HCT116 (cell line): ENCODE results near the gene SCP2. TPM values are rescaled to one million over a fixed set of nuclear protein-coding genes. Genes with fewer than 3 reads are reported as not detected.

ENCODE experiments used
- ATAC-seq: fragments of 200-7000 bp; cut with Tn5 transposase; 2 replicates; pipeline ENCODE4 v1.9.1; 2020; ENCODE audit warnings: mild to moderate bottlenecking, moderate library complexity
- BruUV-seq: library from RNA; stranded (reverse); fragments of 400-500 nt; replicated peaks from 2 replicates; lab custom pipeline; 2021; lab: Mats Ljungman, UMichigan
- CTCF ChIA-PET: fragments of 300-600 bp; sonication (Branson Sonifier 250); formaldehyde crosslinking; loops from one replicate; lab custom pipeline; 2021; ENCODE audit warnings: antibody characterized with exemption; lab: Charles Lee
- POLR2A ChIA-PET: fragments of 300-600, 350-600 bp; sonication (Branson Sonifier 250); formaldehyde crosslinking; loops from one replicate; lab custom pipeline; 2021; ENCODE audit warnings: antibody characterized with exemption; lab: Charles Lee
- RAD21 ChIA-PET, 2 experiments: fragments of 300-600 bp; sonication (Branson Sonifier 250); formaldehyde crosslinking; loops; one replicate each; lab custom pipeline; 2023; ENCODE audit warnings: low total read pairs in 2 of 2; ENCODE audit not compliant: uncharacterized antibody in 2 of 2, unreplicated experiment in 2 of 2, low non-redundant PET in 1 of 2; lab: Charles Lee
- DNase-seq: peaks from one replicate; pipeline ENCODE4 v3.0.0-alpha.2; 2010; ENCODE audit warnings: low read depth, low spot score
- H2AFZ ChIP-seq: fragments of 200-600 bp; shearing (Covaris generic), sonication (generic); 2 replicates; pipeline ENCODE4 v1.6.1; 2017; ENCODE audit warnings: low read depth, mixed run types, mixed read lengths, antibody characterized with exemption, low read length; ENCODE audit not compliant: poor library complexity, severe bottlenecking
- H3K27ac ChIP-seq: 2 replicates; pipeline ENCODE4 v1.5.1; 2012; ENCODE audit warnings: low read depth, low read length
- H3K27me3 ChIP-seq: fragments of 200-600 bp; sonication (generic); 2 replicates; pipeline ENCODE4 v1.6.1; 2016; ENCODE audit warnings: mixed run types, low read length, mixed read lengths; ENCODE audit not compliant: insufficient read depth
- H3K36me3 ChIP-seq, 2 experiments: fragments of 200-500 bp in 1 of 2; fragments of 200-600 bp in 1 of 2; sonication (Bioruptor generic) in 1 of 2; sonication (generic) in 1 of 2; 2 replicates each; pipeline versions ENCODE4 v1.5.1 to v1.6.1; 2014 to 2016; ENCODE audit warnings: low read length in 2 of 2, inconsistent platforms in 1 of 2, mixed read lengths in 1 of 2, mixed run types in 1 of 2; ENCODE audit not compliant: insufficient read depth in 2 of 2, control insufficient read depth in 1 of 2
- H3K4me1 ChIP-seq, 2 experiments: fragments of 200-600 bp in 1 of 2; sonication (generic) in 1 of 2; 2 replicates each; pipeline versions ENCODE4 v1.5.1 to v1.6.1; 2012 to 2017; ENCODE audit warnings: low read length in 2 of 2, inconsistent platforms in 1 of 2, mild to moderate bottlenecking in 1 of 2, mixed read lengths in 1 of 2, mixed run types in 1 of 2, moderate library complexity in 1 of 2; ENCODE audit not compliant: insufficient read depth in 2 of 2, control insufficient read depth in 1 of 2
- H3K4me2 ChIP-seq: fragments of 200-600 bp; sonication (generic); 2 replicates; pipeline ENCODE4 v1.6.1; 2017; ENCODE audit warnings: mixed run types, low read length, mixed read lengths
- H3K4me3 ChIP-seq, 2 experiments: fragments of 200-600 bp in 1 of 2; sonication (generic) in 1 of 2; replicated peaks in 1 of 2; 2 replicates each; pipeline ENCODE4 v1.5.1; 2011 to 2016; ENCODE audit warnings: low read length in 2 of 2, control low read depth in 1 of 2, low read depth in 1 of 2, mild to moderate bottlenecking in 1 of 2, mixed read lengths in 1 of 2, mixed run types in 1 of 2
- H3K79me2 ChIP-seq: fragments of 200-600 bp; sonication (generic); 2 replicates; pipeline ENCODE4 v1.6.1; 2017; ENCODE audit warnings: mild to moderate bottlenecking, mixed run types, low read length, moderate library complexity, mixed read lengths; ENCODE audit not compliant: insufficient read depth
- H3K9ac ChIP-seq: fragments of 200-600 bp; sonication (generic); 2 replicates; pipeline ENCODE4 v1.6.1; 2016; ENCODE audit warnings: low read length, mixed read lengths
- H3K9me2 ChIP-seq: fragments of 200-600 bp; sonication (generic), shearing (Covaris generic); 2 replicates; pipeline ENCODE4 v1.6.1; 2017; ENCODE audit warnings: mixed run types, mild to moderate bottlenecking, moderate library complexity; ENCODE audit not compliant: insufficient read depth
- H3K9me3 ChIP-seq, 2 experiments: fragments of 200-500 bp in 1 of 2; fragments of 200-600 bp in 1 of 2; sonication (Bioruptor generic) in 1 of 2; sonication (generic) in 1 of 2; 2 replicates each; pipeline ENCODE4 v1.6.1; 2014 to 2017; ENCODE audit warnings: low read length in 2 of 2, mixed read lengths in 2 of 2, inconsistent platforms in 1 of 2, low read depth in 1 of 2, mild to moderate bottlenecking in 1 of 2, mixed run types in 1 of 2, moderate library complexity in 1 of 2; ENCODE audit not compliant: control insufficient read depth in 1 of 2, insufficient read depth in 1 of 2
- H4K20me1 ChIP-seq: fragments of 200-600 bp; sonication (generic), shearing (Covaris generic); 2 replicates; pipeline ENCODE4 v1.6.1; 2017; ENCODE audit warnings: mixed run types, mild to moderate bottlenecking, moderate library complexity; ENCODE audit not compliant: insufficient read depth
- ATF3 ChIP-seq: IDR thresholded peaks from 2 replicates; pipeline ENCODE4 v1.6.1; 2012
- CBX3 ChIP-seq: IDR thresholded peaks from 2 replicates; pipeline ENCODE4 v1.6.1; 2012; ENCODE audit warnings: low read depth
- CEBPB ChIP-seq: IDR thresholded peaks from 2 replicates; pipeline ENCODE4 v1.6.1; 2012; ENCODE audit warnings: low read depth
- EGR1 ChIP-seq: IDR thresholded peaks from 2 replicates; pipeline ENCODE4 v1.6.1; 2012; ENCODE audit warnings: low read depth
- EZH2 ChIP-seq: fragments of 200-600 bp; sonication (generic); IDR thresholded peaks from 2 replicates; pipeline ENCODE4 v1.6.1; 2017; ENCODE audit warnings: antibody characterized with exemption, mixed run types
- EZH2phosphoT487 ChIP-seq: fragments of 200-600 bp; IDR thresholded peaks from 2 replicates; pipeline ENCODE4 v1.6.1; 2018; ENCODE audit warnings: antibody characterized with exemption, borderline replicate concordance
- FOSL1 ChIP-seq: IDR thresholded peaks from 2 replicates; pipeline ENCODE4 v1.6.1; 2012; ENCODE audit warnings: low read depth
- JUND ChIP-seq: IDR thresholded peaks from 2 replicates; pipeline ENCODE4 v1.6.1; 2012
- POLR2A ChIP-seq: IDR thresholded peaks from 2 replicates; pipeline ENCODE4 v1.7.0; 2011; ENCODE audit warnings: borderline replicate concordance; ENCODE audit not compliant: insufficient read depth, insufficient read length; ENCODE audit errors: extremely low read depth
- RAD21 ChIP-seq: IDR thresholded peaks from 2 replicates; pipeline ENCODE4 v1.6.1; 2012; ENCODE audit warnings: low read depth, mild to moderate bottlenecking
- SP1 ChIP-seq: IDR thresholded peaks from 2 replicates; pipeline ENCODE4 v1.6.1; 2012; ENCODE audit warnings: low read depth
- TCF7L2 ChIP-seq: IDR thresholded peaks from 2 replicates; pipeline ENCODE4 v1.7.0; 2011; ENCODE audit warnings: borderline replicate concordance, inconsistent platforms; ENCODE audit not compliant: insufficient read depth, insufficient read length; ENCODE audit errors: extremely low read depth
- intact Hi-C: fragments of 100-400 bp; cut with micrococcal nuclease; formaldehyde crosslinking; loops from 2 replicates; pipeline ENCODE4 v1.10.0; 2022
- total RNA-seq: library from RNA; stranded (reverse); gene quantifications from one replicate; pipeline ENCODE4 v1.2.1, GENCODE V29; 2021; ENCODE audit not compliant: unreplicated experiment
- TF ChIP-seq, protein P1 (sequence below): IDR thresholded peaks from 2 replicates; pipeline ENCODE4 v1.6.1; 2011; ENCODE audit warnings: mild to moderate bottlenecking, low read length, moderate library complexity; ENCODE audit not compliant: insufficient replicate concordance; ENCODE audit errors: extremely low read depth

SCP2 gene
- total RNA-seq, 1 experiment from 2014 or later: 62.0 TPM

DNA sequence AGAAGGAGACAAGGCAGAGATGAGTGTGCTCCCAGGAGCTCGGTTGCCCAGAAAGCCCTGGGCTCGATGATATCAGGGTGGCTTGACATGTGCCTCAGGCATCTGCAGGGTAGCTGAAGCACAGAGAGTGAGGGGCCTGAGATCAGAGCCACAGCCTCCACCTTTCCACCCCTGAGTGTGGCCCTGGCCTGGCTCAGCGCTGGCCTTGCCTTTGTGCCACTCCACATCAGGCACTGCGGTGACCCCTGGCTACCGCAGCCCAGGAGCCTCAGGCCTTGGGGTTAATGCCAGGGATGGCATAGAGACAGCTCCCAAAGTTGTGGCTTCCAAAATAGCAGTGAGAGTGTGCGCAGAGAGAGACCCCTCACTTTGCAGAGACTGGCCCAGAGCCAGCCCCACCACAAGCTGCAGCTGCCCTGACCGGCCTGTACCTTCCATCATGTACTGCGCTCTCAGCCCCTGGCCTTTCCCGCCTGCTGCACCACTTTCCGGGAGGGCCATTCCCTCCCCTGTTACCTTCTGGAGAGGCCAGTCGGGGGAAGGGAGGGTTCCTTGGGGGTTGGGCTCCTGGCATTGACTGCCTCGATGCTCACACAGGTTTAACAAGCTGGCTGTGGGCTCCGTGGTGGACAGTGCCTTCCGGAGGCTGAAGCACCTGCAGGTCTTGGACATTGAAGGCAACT lies 154.4 kb downstream of the SCP2 start:
- Histone ChIP-seq H3K9ac (no peak overlapping the region), H3K36me3 (no peaks in the 10 kb centered on the region), H2AFZ (no peak overlapping the region), H3K27me3 (no peaks in the 10 kb centered on the region), H4K20me1 (no peaks in the 10 kb centered on the region), H3K9me3 (no peaks in the 10 kb centered on the region), H3K4me2 (no peak overlapping the region), H3K4me3 (no peak overlapping the region), H3K27ac (no peak overlapping the region), H3K9me2 (no peaks in the 10 kb centered on the region), H3K79me2 (no peaks in the 10 kb centered on the region), H3K4me1 (peaks cover 0 to 7% of the 10 kb centered on the region in 2 experiments; a peak in 1 of 4 replicates)
- TF ChIP-seq FOSL1 (no peak), EGR1 (no peak), EZH2phosphoT487 (no peak), CBX3 (no peak), JUND (no peak), SP1 (no peak), CEBPB (no peak), ATF3 (no peak), TCF7L2 (no peak), POLR2A (no peak), EZH2 (no peak), RAD21 (no peak)
- TF ChIP-seq, protein P1, sequence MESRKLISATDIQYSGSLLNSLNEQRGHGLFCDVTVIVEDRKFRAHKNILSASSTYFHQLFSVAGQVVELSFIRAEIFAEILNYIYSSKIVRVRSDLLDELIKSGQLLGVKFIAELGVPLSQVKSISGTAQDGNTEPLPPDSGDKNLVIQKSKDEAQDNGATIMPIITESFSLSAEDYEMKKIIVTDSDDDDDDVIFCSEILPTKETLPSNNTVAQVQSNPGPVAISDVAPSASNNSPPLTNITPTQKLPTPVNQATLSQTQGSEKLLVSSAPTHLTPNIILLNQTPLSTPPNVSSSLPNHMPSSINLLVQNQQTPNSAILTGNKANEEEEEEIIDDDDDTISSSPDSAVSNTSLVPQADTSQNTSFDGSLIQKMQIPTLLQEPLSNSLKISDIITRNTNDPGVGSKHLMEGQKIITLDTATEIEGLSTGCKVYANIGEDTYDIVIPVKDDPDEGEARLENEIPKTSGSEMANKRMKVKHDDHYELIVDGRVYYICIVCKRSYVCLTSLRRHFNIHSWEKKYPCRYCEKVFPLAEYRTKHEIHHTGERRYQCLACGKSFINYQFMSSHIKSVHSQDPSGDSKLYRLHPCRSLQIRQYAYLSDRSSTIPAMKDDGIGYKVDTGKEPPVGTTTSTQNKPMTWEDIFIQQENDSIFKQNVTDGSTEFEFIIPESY: no peak
- POLR2A ChIA-PET: no interaction called here
- ATAC-seq: no peak
- RAD21 ChIA-PET: no interaction called here
- no peak for DNase-seq
- CTCF ChIA-PET: no interaction called here
- intact Hi-C loops: no loop called here
- no TSS peak for BruUV-seq
